WERI-Rb-1 (cell line): ENCODE results near the gene GPHN.

Source experiments
- DNase-seq: peaks from one replicate; pipeline ENCODE4 v3.0.0-alpha.2; 2020
- H3K27ac ChIP-seq: fragments of 250-450 bp; sonication (Bioruptor Pico); 2 replicates; pipeline ENCODE4 v1.5.1; 2020; ENCODE audit warnings: mild to moderate bottlenecking, moderate library complexity
- H3K27me3 ChIP-seq: fragments of 250-450 bp; sonication (Bioruptor Pico); 2 replicates; pipeline ENCODE4 v1.5.1; 2021; ENCODE audit warnings: mild to moderate bottlenecking, low read depth, moderate library complexity; ENCODE audit not compliant: insufficient read depth, severe bottlenecking
- H3K36me3 ChIP-seq: fragments of 250-450 bp; sonication (Bioruptor Pico); 2 replicates; pipeline ENCODE4 v1.5.1; 2020; ENCODE audit warnings: mild to moderate bottlenecking, moderate library complexity
- H3K4me3 ChIP-seq: 2 replicates; pipeline ENCODE4 v1.5.1; 2011; ENCODE audit warnings: low read depth, mild to moderate bottlenecking, control low read depth, low read length
- H3K9me3 ChIP-seq: fragments of 250-450 bp; sonication (Bioruptor Pico); 2 replicates; pipeline ENCODE4 v1.5.1; 2021; ENCODE audit warnings: mild to moderate bottlenecking, moderate library complexity; ENCODE audit not compliant: severe bottlenecking
- CTCF ChIP-seq: IDR thresholded peaks from 2 replicates; pipeline ENCODE4 v1.5.1; 2011; ENCODE audit warnings: low read depth, mild to moderate bottlenecking, control low read depth, inconsistent platforms, low read length

Gene GPHN

GRCh38 chr14:67162385-67162784 lies 654.4 kb downstream of the GPHN start:
- no peak for DNase-seq
- no peaks in the 10 kb centered on the region for H3K27me3 ChIP-seq
- H3K4me3 ChIP-seq = no peak overlapping the region
- no peak overlapping the region for H3K27ac ChIP-seq
- H3K9me3 ChIP-seq = no peaks in the 10 kb centered on the region
- H3K36me3 ChIP-seq = no peaks in the 10 kb centered on the region
- TF ChIP-seq CTCF = no peak

GRCh38 chr14:67166450-67166853 lies 658.5 kb downstream of the GPHN start:
- no peak overlapping the region for H3K27ac ChIP-seq
- DNase-seq = peak; percentile 20
- peak; percentile 64 for TF ChIP-seq CTCF

GRCh38 chr14:67167420-67168109 lies 659.6 kb downstream of the GPHN start:
- no peak for TF ChIP-seq CTCF
- Histone ChIP-seq H3K27me3 (no peaks in the 10 kb centered on the region), H3K27ac (no peak overlapping the region), H3K4me3 (no peak overlapping the region), H3K9me3 (no peaks in the 10 kb centered on the region), H3K36me3 (no peaks in the 10 kb centered on the region; the same call in 1 of the 2 replicates)
- no peak for DNase-seq

More at GRCh38 chr14:67166450-67166853, 658.5 kb downstream of the GPHN start:
- Histone ChIP-seq H3K4me3 (no peak overlapping the region), H3K36me3 (no peaks in the 10 kb centered on the region; the same call in 1 of the 2 replicates), H3K9me3 (no peaks in the 10 kb centered on the region), H3K27me3 (no peaks in the 10 kb centered on the region)

- Histone ChIP-seq H3K4me3 (no peak overlapping the region), H3K36me3 (no peaks in the 10 kb centered on the region; the same call in 1 of the 2 replicates), H3K27me3 (no peaks in the 10 kb centered on the region), H3K9me3 (no peaks in the 10 kb centered on the region), H3K27ac (no peak overlapping the region)
- no peak for TF ChIP-seq CTCF
- no peak for DNase-seq
These were observed 660.1 kb downstream of the GPHN start for GRCh38 chr14:67168110-67168441.

- H3K9me3 ChIP-seq = no peaks in the 10 kb centered on the region
- no peak for TF ChIP-seq CTCF
- DNase-seq = no peak
These were observed 662.7 kb downstream of the GPHN start for GRCh38 chr14:67170660-67171059.

GRCh38 chr14:67172056-67172455 lies 664.1 kb downstream of the GPHN start:
- Histone ChIP-seq H3K36me3 (no peaks in the 10 kb centered on the region; the same call in 1 of the 2 replicates), H3K27me3 (no peaks in the 10 kb centered on the region), H3K27ac (no peak overlapping the region), H3K4me3 (no peak overlapping the region), H3K9me3 (no peaks in the 10 kb centered on the region)
- TF ChIP-seq CTCF = no peak
- no peak for DNase-seq

More at GRCh38 chr14:67170660-67171059, 662.7 kb downstream of the GPHN start:
- Histone ChIP-seq H3K4me3 (no peak overlapping the region), H3K27ac (no peak overlapping the region), H3K27me3 (no peaks in the 10 kb centered on the region), H3K36me3 (no peaks in the 10 kb centered on the region; the same call in 1 of the 2 replicates)
